H9 (cell line): ENCODE measurements around the gene PLIN3. TPM values are rescaled to one million over a fixed set of nuclear protein-coding genes. Genes with fewer than 3 reads are reported as not detected.

ENCODE experiments used
- DNase-seq: peaks from one replicate; pipeline ENCODE4 v3.0.0-alpha.2; 2017
- H2AFZ ChIP-seq: one replicate; pipeline ENCODE4 v1.6.1; 2013; ENCODE audit warnings: mild to moderate bottlenecking, low read length, control low read depth, moderate library complexity
- H2AK5ac ChIP-seq: 2 replicates; pipeline ENCODE4 v1.6.1; 2013; ENCODE audit warnings: low read length, control low read depth, mixed read lengths; ENCODE audit not compliant: insufficient read length
- H2BK120ac ChIP-seq: one replicate; pipeline ENCODE4 v1.6.1; 2013; ENCODE audit warnings: low read depth, mild to moderate bottlenecking, low read length, control low read depth, inconsistent platforms; ENCODE audit not compliant: poor library complexity, severe bottlenecking
- H2BK12ac ChIP-seq: 2 replicates; pipeline ENCODE4 v1.6.1; 2013; ENCODE audit warnings: low read length, control low read depth, mixed read lengths, low read depth; ENCODE audit not compliant: insufficient read length
- H2BK15ac ChIP-seq: 2 replicates; pipeline ENCODE4 v1.6.1; 2013; ENCODE audit warnings: low read depth, low read length, control low read depth
- H2BK20ac ChIP-seq: one replicate; pipeline ENCODE4 v1.6.1; 2013; ENCODE audit warnings: low read depth, mild to moderate bottlenecking, low read length, control low read depth, inconsistent platforms; ENCODE audit not compliant: poor library complexity, severe bottlenecking
- H2BK5ac ChIP-seq: 2 replicates; pipeline ENCODE4 v1.6.1; 2013; ENCODE audit warnings: low read length, control low read depth, mixed read lengths; ENCODE audit not compliant: insufficient read length
- H3K14ac ChIP-seq: 2 replicates; pipeline ENCODE4 v1.6.1; 2013; ENCODE audit warnings: low read length, control low read depth; ENCODE audit not compliant: insufficient read depth
- H3K18ac ChIP-seq: 2 replicates; pipeline ENCODE4 v1.6.1; 2013; ENCODE audit warnings: low read depth, mild to moderate bottlenecking, mixed read lengths, low read length, control low read depth; ENCODE audit not compliant: insufficient read length
- H3K23ac ChIP-seq: 2 replicates; pipeline ENCODE4 v1.6.1; 2013; ENCODE audit warnings: low read length, control low read depth, mixed read lengths, low read depth; ENCODE audit not compliant: insufficient read length
- H3K23me2 ChIP-seq: 2 replicates; pipeline ENCODE4 v1.6.1; 2013; ENCODE audit warnings: low read depth, mild to moderate bottlenecking, mixed read lengths, low read length, control low read depth; ENCODE audit not compliant: insufficient read length, poor library complexity, severe bottlenecking
- H3K27ac ChIP-seq: 2 replicates; pipeline ENCODE4 v1.5.1; 2013; ENCODE audit warnings: low read length, control low read depth, mixed read lengths, low read depth; ENCODE audit not compliant: insufficient read length
- H3K27me3 ChIP-seq: 2 replicates; pipeline ENCODE4 v1.6.1; 2013; ENCODE audit warnings: low read length, control low read depth, inconsistent platforms; ENCODE audit not compliant: insufficient read depth
- H3K4ac ChIP-seq: 2 replicates; pipeline ENCODE4 v1.6.1; 2013; ENCODE audit warnings: low read depth, mild to moderate bottlenecking, control low read depth, inconsistent platforms, low read length, moderate library complexity
- H3K4me1 ChIP-seq: 2 replicates; pipeline ENCODE4 v1.6.1; 2013; ENCODE audit warnings: low read length, control low read depth, inconsistent platforms; ENCODE audit not compliant: insufficient read depth
- H3K4me2 ChIP-seq: 2 replicates; pipeline ENCODE4 v1.6.1; 2013; ENCODE audit warnings: low read length, control low read depth, mixed read lengths; ENCODE audit not compliant: insufficient read length, insufficient read depth
- H3K56ac ChIP-seq: 2 replicates; pipeline ENCODE4 v1.6.1; 2013; ENCODE audit warnings: low read depth, mild to moderate bottlenecking, mixed read lengths, low read length, control low read depth; ENCODE audit not compliant: insufficient read length
- H3K79me1 ChIP-seq: 2 replicates; pipeline ENCODE4 v1.6.1; 2013; ENCODE audit warnings: low read depth, mild to moderate bottlenecking, moderate library complexity, low read length, control low read depth, inconsistent platforms; ENCODE audit not compliant: insufficient read depth, poor library complexity, severe bottlenecking
- H3K79me2 ChIP-seq: 2 replicates; pipeline ENCODE4 v1.6.1; 2013; ENCODE audit warnings: low read length, control low read depth, inconsistent platforms; ENCODE audit not compliant: insufficient read depth
- H3K9ac ChIP-seq: 2 replicates; pipeline ENCODE4 v1.6.1; 2013; ENCODE audit warnings: low read length, control low read depth, mixed read lengths; ENCODE audit not compliant: insufficient read length; ENCODE audit errors: extremely low read depth
- H3K9me3 ChIP-seq: one replicate; pipeline ENCODE4 v1.6.1; 2013; ENCODE audit warnings: low read depth, low read length, inconsistent platforms; ENCODE audit not compliant: control insufficient read depth
- H3T11ph ChIP-seq: one replicate; pipeline ENCODE4 v1.6.1; 2013; ENCODE audit warnings: mild to moderate bottlenecking, low read length, control low read depth, inconsistent platforms
- H4K20me1 ChIP-seq: one replicate; pipeline ENCODE4 v1.6.1; 2013; ENCODE audit not compliant: control insufficient read depth, insufficient read length, insufficient read depth
- H4K5ac ChIP-seq: 2 replicates; pipeline ENCODE4 v1.6.1; 2013; ENCODE audit warnings: low read depth, mild to moderate bottlenecking, mixed read lengths, low read length, control low read depth; ENCODE audit not compliant: insufficient read length
- H4K8ac ChIP-seq: replicated peaks from 2 replicates; pipeline ENCODE4 v1.6.1; 2013; ENCODE audit warnings: low read length, control low read depth, mixed read lengths, low read depth; ENCODE audit not compliant: insufficient read length
- H4K91ac ChIP-seq: 2 replicates; pipeline ENCODE4 v1.6.1; 2013; ENCODE audit warnings: low read depth, mild to moderate bottlenecking, moderate library complexity, mixed read lengths, low read length, control low read depth; ENCODE audit not compliant: insufficient read length
- H3K27ac Mint-ChIP-seq, 3 experiments: 2 replicates in 2 of 3; 3 replicates in 1 of 3; pipeline ENCODE4 v1.8.0; 2020 to 2021; ENCODE audit warnings: mixed read lengths in 3 of 3, mild to moderate bottlenecking in 1 of 3, moderate library complexity in 1 of 3
- H3K27me3 Mint-ChIP-seq: 2 replicates; pipeline ENCODE4 v1.8.0; 2021; ENCODE audit warnings: low read depth, mild to moderate bottlenecking, moderate library complexity, mixed read lengths
- H3K36me3 Mint-ChIP-seq, 3 experiments: 2 replicates in 2 of 3; 3 replicates in 1 of 3; pipeline ENCODE4 v1.8.0; 2020 to 2021; ENCODE audit warnings: low read depth in 3 of 3, mixed read lengths in 3 of 3; ENCODE audit not compliant: insufficient read depth in 1 of 3
- H3K4me1 Mint-ChIP-seq, 2 experiments: 2 replicates each; pipeline ENCODE4 v1.8.0; 2020; ENCODE audit warnings: mixed read lengths in 2 of 2
- H3K4me3 Mint-ChIP-seq, 2 experiments: 2 replicates in 1 of 2; 3 replicates in 1 of 2; pipeline ENCODE4 v1.8.0; 2020 to 2021; ENCODE audit warnings: mild to moderate bottlenecking in 2 of 2, mixed read lengths in 2 of 2, moderate library complexity in 1 of 2
- H3K9me3 Mint-ChIP-seq, 2 experiments: 2 replicates in 1 of 2; 3 replicates in 1 of 2; pipeline ENCODE4 v1.8.0; 2020; ENCODE audit warnings: mild to moderate bottlenecking in 2 of 2, mixed read lengths in 2 of 2, moderate library complexity in 1 of 2
- WGBS: extraction: QIAGEN DNeasy Blood & Tissue Kit; methylation state at CpG from one replicate; pipeline ENCODE4 v1.1.7; 2013; ENCODE audit warnings: missing lambda C conversion rate, low lambda C conversion rate, mixed read lengths; ENCODE audit not compliant: insufficient read length; ENCODE audit errors: extremely low coverage; 5-methylcytosine and 5-hydroxymethylcytosine counted together
- total RNA-seq: library from RNA; stranded (reverse); gene quantifications from 2 replicates; pipeline ENCODE4 v1.2.1, GENCODE V29; 2021
- TF ChIP-seq, protein P1 (sequence below): fragments of 200-600 bp; sonication (generic); conservative IDR thresholded peaks from 3 replicates; pipeline ENCODE4 v1.8.0; 2021; ENCODE audit warnings: antibody characterized with exemption, mild to moderate bottlenecking

PLIN3 gene
- total RNA-seq, 1 experiment from 2014 or later: 61.8 TPM

DNA sequence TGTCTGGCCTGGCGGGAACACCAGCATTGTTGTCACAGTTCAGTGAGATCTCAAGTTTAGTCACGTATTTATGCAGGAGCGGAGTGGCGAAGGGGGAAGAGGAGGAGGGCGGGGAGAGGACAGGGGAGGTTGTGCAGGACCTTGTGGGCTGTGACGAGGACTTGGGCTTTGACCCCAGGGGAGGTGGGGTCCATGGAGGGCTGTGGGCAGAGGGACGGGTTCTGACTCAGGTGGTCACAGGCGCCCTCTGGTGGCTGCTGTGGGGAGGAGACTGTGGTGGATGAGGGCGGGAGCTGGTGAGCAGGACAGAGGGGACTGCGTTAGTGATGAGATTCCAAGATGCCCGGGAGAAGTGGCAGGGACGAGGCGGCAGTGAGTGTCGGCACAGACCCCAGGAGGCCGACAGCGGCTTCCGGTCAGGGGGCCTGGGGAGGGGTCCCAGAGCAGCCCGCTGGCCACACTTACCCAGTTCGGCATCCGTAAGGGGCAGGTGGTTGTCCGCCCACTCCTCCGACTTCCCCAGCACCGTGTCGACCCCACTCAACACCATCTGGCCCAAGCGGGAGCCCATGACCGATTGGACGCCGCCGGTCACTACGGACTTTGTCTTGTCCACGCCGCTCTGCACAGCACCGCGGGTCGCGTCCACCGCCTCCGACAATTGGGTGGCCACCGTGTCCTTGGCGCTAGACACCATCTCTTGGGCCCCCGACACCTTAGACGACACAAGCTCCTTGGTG lies 15.7 kb downstream of the PLIN3 start:
- Histone ChIP-seq H3T11ph (no peak overlapping the region), H3K18ac (no peak overlapping the region), H3K79me1 (no peaks in the 10 kb centered on the region), H2BK12ac (no peak overlapping the region), H3K9me3 (no peaks in the 10 kb centered on the region), H2BK20ac (no peak overlapping the region), H3K9ac (no peak overlapping the region), H3K27ac (no peak overlapping the region), H2BK120ac (no peak overlapping the region), H2AK5ac (no peak overlapping the region), H4K20me1 (no peaks in the 10 kb centered on the region), H3K4me1 (no peaks in the 10 kb centered on the region), H2AFZ (no peak overlapping the region), H3K27me3 (no peaks in the 10 kb centered on the region), H3K56ac (no peak overlapping the region), H3K79me2 (no peaks in the 10 kb centered on the region), H2BK15ac (no peak overlapping the region), H4K5ac (no peak overlapping the region), H3K4ac (no peak overlapping the region), H3K4me2 (no peak overlapping the region), H2BK5ac (no peak overlapping the region), H4K91ac (no peak overlapping the region), H3K23ac (no peak overlapping the region), H3K14ac (no peak overlapping the region), H4K8ac (no peak overlapping the region), H3K23me2 (no peaks in the 10 kb centered on the region)
- no CpG with 5 or more reads among the region's 42 CpGs for WGBS
- TF ChIP-seq, protein P1, sequence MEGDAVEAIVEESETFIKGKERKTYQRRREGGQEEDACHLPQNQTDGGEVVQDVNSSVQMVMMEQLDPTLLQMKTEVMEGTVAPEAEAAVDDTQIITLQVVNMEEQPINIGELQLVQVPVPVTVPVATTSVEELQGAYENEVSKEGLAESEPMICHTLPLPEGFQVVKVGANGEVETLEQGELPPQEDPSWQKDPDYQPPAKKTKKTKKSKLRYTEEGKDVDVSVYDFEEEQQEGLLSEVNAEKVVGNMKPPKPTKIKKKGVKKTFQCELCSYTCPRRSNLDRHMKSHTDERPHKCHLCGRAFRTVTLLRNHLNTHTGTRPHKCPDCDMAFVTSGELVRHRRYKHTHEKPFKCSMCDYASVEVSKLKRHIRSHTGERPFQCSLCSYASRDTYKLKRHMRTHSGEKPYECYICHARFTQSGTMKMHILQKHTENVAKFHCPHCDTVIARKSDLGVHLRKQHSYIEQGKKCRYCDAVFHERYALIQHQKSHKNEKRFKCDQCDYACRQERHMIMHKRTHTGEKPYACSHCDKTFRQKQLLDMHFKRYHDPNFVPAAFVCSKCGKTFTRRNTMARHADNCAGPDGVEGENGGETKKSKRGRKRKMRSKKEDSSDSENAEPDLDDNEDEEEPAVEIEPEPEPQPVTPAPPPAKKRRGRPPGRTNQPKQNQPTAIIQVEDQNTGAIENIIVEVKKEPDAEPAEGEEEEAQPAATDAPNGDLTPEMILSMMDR: peak; percentile 91
- peak; percentile 89 for DNase-seq
- Mint-ChIP-seq H3K36me3 (peaks cover 15 to 61% (median 54%) of the 10 kb centered on the region in 3 experiments; a peak in 6 of 7 replicates), H3K27me3 (peaks cover 1% of the 10 kb centered on the region; the same call in 1 of the 2 replicates), H3K4me1 (no peaks in the 10 kb centered on the region), H3K9me3 (no peaks in the 10 kb centered on the region), H3K27ac (peak overlapping the region in 1 of 3 experiments; percentile 75; a peak in 1 of 7 replicates), H3K4me3 (no peak overlapping the region)
